Right ventricle myocardium inferior (tissue), 1 donor: ENCODE data around the gene MTIF2. TPM values are rescaled to one million over a fixed set of nuclear protein-coding genes. Genes with fewer than 3 reads are reported as not detected.
"Not testable (repeated sequence)": the region's sequence is repeated elsewhere in the genome, so short reads cannot be mapped to it uniquely, and the experiment has no call there.

Source experiments
- ATAC-seq: fragments of 200-7000 bp; cut with Tn5 transposase; one replicate; pipeline ENCODE4 v1.9.1; 2020; ENCODE audit warnings: mild to moderate bottlenecking, moderate library complexity
- DNase-seq: peaks from one replicate; pipeline ENCODE4 v3.0.0; 2021; ENCODE audit errors: missing footprints
- intact Hi-C: fragments of 100-400 bp; cut with DNase I; formaldehyde crosslinking; loops from one replicate; pipeline ENCODE4 v1.11.0; 2022
- total RNA-seq: library from RNA; stranded (reverse); fragmentation: NEBNext Ultra II Directional; extraction: Animal tissue kit (Norgen Biotek cat#: 25700); gene quantifications from one replicate; pipeline ENCODE4 v1.2.1, GENCODE V29; 2021
- donor health status: DM: no; HTN: yes; CAD: no; lungs with severe emphysema.

MTIF2 gene
- total RNA-seq, 1 donor from 2014 or later, result 49.6 TPM

DNA sequence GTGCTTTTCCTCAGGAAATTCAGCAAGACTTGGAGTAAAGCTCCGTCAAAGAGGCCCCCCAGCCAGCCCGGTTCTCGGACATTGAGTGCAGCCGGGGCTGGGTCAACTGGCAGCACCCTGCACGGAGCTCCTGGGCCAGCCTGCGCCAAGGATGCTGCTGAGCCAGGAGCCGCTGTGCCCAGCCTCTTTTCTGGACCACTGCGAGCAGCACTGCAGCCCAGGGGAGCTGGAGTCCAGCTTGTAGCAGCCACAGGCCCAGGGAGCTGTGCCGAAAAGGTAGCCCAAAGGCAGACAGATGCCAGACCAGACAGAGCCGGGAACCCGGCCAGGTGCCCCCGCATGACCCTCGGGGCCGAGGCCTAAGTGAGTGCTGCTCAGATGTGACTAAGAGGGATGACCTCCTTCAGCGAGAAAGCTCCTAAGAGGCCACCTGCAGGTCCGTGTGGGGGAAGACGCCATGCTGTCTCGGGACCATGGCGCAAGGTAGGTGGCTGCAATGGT lies 44.2 kb downstream of the MTIF2 start:
- ATAC-seq (peak; percentile 30), DNase-seq (peak; percentile 76)
- intact Hi-C loops, result no loop called here

GRCh38 chr2:55223958-55224760 lies 44.9 kb downstream of the MTIF2 start:
- ATAC-seq, result peak; percentile 21
- DNase-seq, result peak; percentile 69
- intact Hi-C loops, result no loop called here

DNA sequence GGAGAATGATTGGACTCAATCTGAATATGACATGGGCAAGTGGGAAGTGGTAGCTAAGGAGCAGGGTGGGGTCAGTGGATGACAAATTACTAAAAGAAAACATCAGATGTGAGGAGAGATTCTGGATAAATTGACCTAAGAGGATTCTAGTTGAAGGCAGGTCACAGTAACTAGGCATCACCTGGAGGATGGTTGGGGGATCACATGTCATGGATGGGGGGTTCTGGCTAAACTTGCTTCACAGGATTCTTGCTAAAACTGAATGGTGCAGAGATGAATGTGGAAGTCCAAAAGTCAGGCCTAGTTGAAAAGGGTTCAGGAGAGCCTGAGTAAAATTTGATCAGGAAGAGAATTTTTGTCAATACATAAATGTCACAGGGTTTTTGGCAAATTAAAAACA lies 55.2 kb downstream of the MTIF2 start:
- DNase-seq (no peak), ATAC-seq (no peak)
- intact Hi-C loops, result no loop called here

DNA sequence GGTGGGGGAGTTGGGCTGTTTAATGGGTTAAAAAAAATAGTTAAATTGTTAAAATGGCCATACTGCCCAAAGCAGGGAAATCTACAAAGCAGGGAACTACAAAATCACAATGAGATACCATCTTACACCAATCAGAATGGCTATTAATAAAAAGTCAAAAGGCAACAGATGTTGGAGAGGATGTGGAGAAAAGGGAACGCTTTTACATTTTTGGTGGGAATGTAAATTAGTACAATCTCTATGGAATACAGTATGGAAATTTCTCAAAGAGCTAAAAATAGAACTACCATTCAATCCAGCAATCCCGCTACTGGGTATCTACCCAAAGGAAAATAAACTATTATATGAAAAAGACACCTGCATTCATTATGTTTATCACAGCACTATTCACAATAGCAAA lies 64.1 kb downstream of the MTIF2 start:
- intact Hi-C loops, result no loop called here
- no peak for DNase-seq
- no peak for ATAC-seq

- ATAC-seq (no peak), DNase-seq (no peak)
- intact Hi-C loops, result no loop called here
Measured at GRCh38 chr2:55204536-55204935, 64.5 kb downstream of the MTIF2 start.

DNA sequence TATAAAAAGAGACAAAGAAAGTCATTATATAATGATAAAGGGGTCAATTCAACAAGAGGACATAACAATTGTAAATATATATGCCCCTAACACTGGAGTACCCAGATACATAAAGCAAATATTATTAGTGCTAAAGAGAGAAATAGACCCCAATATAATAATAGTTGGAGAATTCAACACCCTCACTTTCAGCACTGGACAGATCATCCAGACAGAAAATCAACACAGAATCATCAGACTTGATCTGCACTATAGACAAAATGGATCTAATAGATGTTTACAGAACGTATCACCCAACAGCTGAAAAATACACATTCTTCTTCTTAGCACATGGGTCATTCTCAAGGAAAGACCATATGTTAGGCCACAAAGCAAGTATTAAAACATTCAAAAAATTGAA lies 68.6 kb downstream of the MTIF2 start:
- intact Hi-C loops, result no loop called here
- DNase-seq (no peak), ATAC-seq (no peak)

GRCh38 chr2:55196526-55196925 lies 72.5 kb downstream of the MTIF2 start:
- intact Hi-C loops, result no loop called here
- ATAC-seq (no peak), DNase-seq (no peak)

- ATAC-seq, intact Hi-C loops, DNase-seq: not testable (repeated sequence)
Measured at GRCh38 chr2:55191888-55192287, 77.1 kb downstream of the MTIF2 start.

- ATAC-seq, intact Hi-C loops, DNase-seq: not testable (repeated sequence)
Measured at GRCh38 chr2:55186837-55187236, 82.2 kb downstream of the MTIF2 start.

Other genes with a start within 250 kb of the MTIF2 start
- 78.4 TPM for gene RTN4, start 218.8 kb downstream of the MTIF2 start, total RNA-seq
- gene CLHC1, start 36.9 kb downstream of the MTIF2 start, total RNA-seq, result 6.7 TPM
- 472 TPM for gene RPS27A, start 36.5 kb downstream of the MTIF2 start, total RNA-seq
- 20.0 TPM for gene CCDC88A, start 150.6 kb upstream of the MTIF2 start, total RNA-seq